H1 (cell line): ENCODE results near the gene FXN. TPM values are rescaled to one million over a fixed set of nuclear protein-coding genes. Genes with fewer than 3 reads are reported as not detected.

Experiments used
- CHD7 ChIP-seq: fragments of 300-600 bp; sonication (generic); IDR thresholded peaks from 2 replicates; pipeline ENCODE4 v1.7.1; 2012; ENCODE audit warnings: low read length, moderate library complexity, mild to moderate bottlenecking, inconsistent platforms; ENCODE audit not compliant: insufficient replicate concordance
- HDAC2 ChIP-seq, 2 experiments: fragments of 300-600 bp in 1 of 2; sonication (generic) in 1 of 2; IDR thresholded peaks; 2 replicates each; pipeline ENCODE4 v1.6.1; 2011 to 2012; ENCODE audit warnings: low read depth in 2 of 2, low read length in 2 of 2, mild to moderate bottlenecking in 2 of 2, moderate library complexity in 2 of 2, borderline replicate concordance in 1 of 2, inconsistent platforms in 1 of 2
- RAD21 ChIP-seq, 2 experiments: IDR thresholded peaks in 1 of 2; conservative IDR thresholded peaks in 1 of 2; 2 replicates each; pipeline ENCODE4 v1.6.1; 2011; ENCODE audit warnings: low read depth in 2 of 2, low read length in 2 of 2, improper control_type of control experiment in 1 of 2, inconsistent platforms in 1 of 2, mild to moderate bottlenecking in 1 of 2, moderate library complexity in 1 of 2
- polyA plus RNA-seq, 7 experiments: library from polyadenylated mRNA; depleted of rRNA in 3 of 7; stranded (reverse) in 5 of 7; unstranded in 2 of 7; fragments of >200 nt in 5 of 7; fragments of 200-250 nt in 2 of 7; gene quantifications; 1 replicate in 5 of 7; 2 replicates in 1 of 7; 4 replicates in 1 of 7; pipeline versions ENCODE4 v1.2.1 to v1.2.3, GENCODE V29; 2011 to 2013; ENCODE audit warnings: missing spikeins in 2 of 7, mixed read lengths in 2 of 7
- total RNA-seq: library from RNA; stranded (reverse); fragmentation: NEBNext Ultra II Directional; extraction: Animal tissue kit (Norgen Biotek cat#: 25700); gene quantifications from 2 replicates; pipeline ENCODE4 v1.2.1, GENCODE V29; 2021
- TF ChIP-seq, protein P1 (sequence below), 3 experiments: IDR thresholded peaks; 1 replicate in 2 of 3; 2 replicates in 1 of 3; pipeline versions ENCODE4 v1.5.1 to v1.6.1; 2011; ENCODE audit warnings: low read length in 3 of 3, mild to moderate bottlenecking in 3 of 3, inconsistent platforms in 2 of 3, low read depth in 1 of 3, moderate library complexity in 1 of 3; ENCODE audit not compliant: insufficient read depth in 1 of 3; ENCODE audit errors: control extremely low read depth in 1 of 3

The FXN gene
- total and polyA plus RNA-seq, 2 of the 8 experiments (the other 6 are each of a cell fraction or from before 2014, with no cell fraction given), result 34.2 to 37.5 TPM

DNA sequence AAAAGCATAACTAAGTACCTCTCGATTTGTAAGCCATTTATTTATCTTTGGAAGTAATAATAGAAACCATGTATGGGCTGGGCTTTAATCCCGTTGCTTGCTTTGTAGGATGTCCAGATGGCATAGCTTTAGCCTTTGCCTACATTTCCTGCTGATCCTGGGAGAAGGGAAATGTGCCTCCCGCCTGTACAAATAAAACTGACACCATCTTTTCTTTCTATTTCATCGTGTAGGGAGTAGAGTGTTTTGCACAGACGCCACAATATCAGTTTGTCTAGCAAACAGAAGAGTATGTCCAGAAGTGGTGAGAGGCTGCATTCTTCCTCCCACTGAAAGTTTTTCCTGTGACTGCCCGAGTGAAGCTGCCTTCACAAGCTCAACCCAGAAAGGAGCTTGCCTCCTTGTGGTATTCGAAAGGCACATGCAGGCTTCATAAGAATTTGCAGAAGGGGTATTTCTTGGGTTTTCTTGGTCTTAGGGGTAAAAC, 113.8 kb downstream of the FXN start (continued):
- TF ChIP-seq CHD7 (no peak), RAD21 (IDR thresholded peaks at IDR 0.05 in 1 of 2, conservative IDR thresholded peaks at IDR 0.05 in 1 of 2; ENCODE audit: low read depth in 2 of 2, low read length in 2 of 2) (peak; percentile 6 to 41; a peak in 2 of 4 replicates), HDAC2 (IDR thresholded peaks at IDR 0.05; ENCODE audit: borderline replicate concordance in 1 of 2, low read depth in 2 of 2, low read length in 2 of 2) (no peak)
- TF ChIP-seq, protein P1, sequence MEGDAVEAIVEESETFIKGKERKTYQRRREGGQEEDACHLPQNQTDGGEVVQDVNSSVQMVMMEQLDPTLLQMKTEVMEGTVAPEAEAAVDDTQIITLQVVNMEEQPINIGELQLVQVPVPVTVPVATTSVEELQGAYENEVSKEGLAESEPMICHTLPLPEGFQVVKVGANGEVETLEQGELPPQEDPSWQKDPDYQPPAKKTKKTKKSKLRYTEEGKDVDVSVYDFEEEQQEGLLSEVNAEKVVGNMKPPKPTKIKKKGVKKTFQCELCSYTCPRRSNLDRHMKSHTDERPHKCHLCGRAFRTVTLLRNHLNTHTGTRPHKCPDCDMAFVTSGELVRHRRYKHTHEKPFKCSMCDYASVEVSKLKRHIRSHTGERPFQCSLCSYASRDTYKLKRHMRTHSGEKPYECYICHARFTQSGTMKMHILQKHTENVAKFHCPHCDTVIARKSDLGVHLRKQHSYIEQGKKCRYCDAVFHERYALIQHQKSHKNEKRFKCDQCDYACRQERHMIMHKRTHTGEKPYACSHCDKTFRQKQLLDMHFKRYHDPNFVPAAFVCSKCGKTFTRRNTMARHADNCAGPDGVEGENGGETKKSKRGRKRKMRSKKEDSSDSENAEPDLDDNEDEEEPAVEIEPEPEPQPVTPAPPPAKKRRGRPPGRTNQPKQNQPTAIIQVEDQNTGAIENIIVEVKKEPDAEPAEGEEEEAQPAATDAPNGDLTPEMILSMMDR (IDR thresholded peaks at IDR 0.05; ENCODE audit: control extremely low read depth in 1 of 3, insufficient read depth in 1 of 3, low read depth in 1 of 3, low read length in 3 of 3), result peak in 2 of 3 experiments; percentile 8 to 13; a peak in 1 of 4 replicates
